Measurements from ENCODE around the gene ARHGAP24.
A peak's percentile ranks its signal among the peaks of the same experiment; 100 is the strongest.

The ARHGAP24 gene

GRCh38 chr4:85681221-85681657, 206.3 kb downstream of the ARHGAP24 start:
- DNase-seq (ENCODE audit: low read depth, low spot score): peak; percentile 98
- in situ Hi-C loops (cut with HindIII; ENCODE audit: low sequenced_read_pairs): no loop called here
- H3K4me3 ChIP-seq (ENCODE audit: low read depth, low read length): no peak overlapping the region
- no peak for TF ChIP-seq CTCF (IDR thresholded peaks at IDR 0.05; ENCODE audit: low read depth, low read length)

DNA sequence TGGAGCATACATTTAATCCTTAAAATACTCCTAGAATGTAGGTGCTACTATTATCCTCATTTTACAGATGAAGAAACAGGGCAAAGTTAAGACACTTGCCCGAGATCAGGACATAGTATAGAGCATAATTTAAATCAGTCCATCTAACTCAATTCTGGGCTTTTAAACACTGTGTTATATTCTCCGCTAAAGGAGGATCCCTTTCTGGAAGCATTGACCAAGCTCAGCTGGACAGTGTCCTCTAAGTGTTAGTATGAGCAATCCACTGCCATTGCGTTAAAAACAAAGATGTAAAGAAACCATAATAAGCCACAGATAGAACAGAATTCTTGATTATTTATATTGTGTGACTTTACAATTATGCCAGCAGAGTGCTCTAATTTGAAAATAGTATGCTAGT, 207.0 kb downstream of the ARHGAP24 start:
- in situ Hi-C loops (cut with HindIII; ENCODE audit: low sequenced_read_pairs): no loop called here
- no peak for DNase-seq (ENCODE audit: low read depth, low spot score)
- TF ChIP-seq CTCF (IDR thresholded peaks at IDR 0.05; ENCODE audit: low read depth, low read length): no peak

DNA sequence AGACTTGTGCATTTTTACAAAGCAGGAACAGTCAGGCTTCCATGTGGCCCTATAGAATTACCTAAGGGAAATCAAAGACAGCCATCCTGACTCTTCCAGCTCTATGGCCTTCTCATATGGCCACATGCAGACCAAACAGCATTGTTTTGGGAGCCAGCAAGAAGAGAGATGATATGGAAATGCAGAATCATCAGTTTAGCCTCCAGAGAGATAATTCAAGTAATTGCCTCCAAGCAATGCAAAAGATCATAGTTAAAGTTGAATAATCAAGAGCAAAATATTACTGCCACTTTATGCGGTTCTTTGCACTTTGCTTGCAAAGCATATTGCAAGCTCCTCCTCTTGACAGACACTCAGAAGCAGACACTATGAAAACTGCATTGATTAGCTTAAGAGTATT, 207.4 kb downstream of the ARHGAP24 start:
- no peak for DNase-seq (ENCODE audit: low read depth, low spot score)
- no peak overlapping the region for H3K4me3 ChIP-seq (ENCODE audit: low read depth, low read length)
- in situ Hi-C loops (cut with HindIII; ENCODE audit: low sequenced_read_pairs): no loop called here
- TF ChIP-seq CTCF (IDR thresholded peaks at IDR 0.05; ENCODE audit: low read depth, low read length): no peak

More for the DNA sequence above, 207.0 kb downstream of the ARHGAP24 start:
- H3K4me3 ChIP-seq (ENCODE audit: low read depth, low read length): no peak overlapping the region

DNA sequence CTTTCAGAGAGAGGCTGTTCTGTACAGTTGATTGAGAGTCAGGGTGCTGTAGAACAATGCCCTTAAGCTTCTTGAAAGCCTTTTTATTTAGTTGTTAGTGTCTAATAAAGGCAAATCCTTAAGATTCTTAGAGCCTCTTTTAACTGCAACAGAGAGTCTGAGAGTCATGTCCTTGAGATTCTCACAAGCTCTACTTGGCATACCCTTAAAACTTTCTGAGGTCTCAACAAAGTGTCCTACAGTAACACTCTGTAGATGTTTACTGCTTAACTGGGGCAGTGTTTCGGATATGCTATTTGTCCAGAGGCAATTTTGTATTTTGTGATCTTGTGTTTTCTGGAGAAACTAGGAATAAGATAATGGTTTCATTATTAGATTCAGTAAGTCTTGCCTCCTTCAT, 209.7 kb downstream of the ARHGAP24 start:
- H3K4me3 ChIP-seq (ENCODE audit: low read depth, low read length): no peak overlapping the region
- no peak for DNase-seq (ENCODE audit: low read depth, low spot score)
- no peak for TF ChIP-seq CTCF (IDR thresholded peaks at IDR 0.05; ENCODE audit: low read depth, low read length)
- in situ Hi-C loops (cut with HindIII; ENCODE audit: low sequenced_read_pairs): no loop called here

- DNase-seq (ENCODE audit: low read depth, low spot score): no peak
- no peak overlapping the region for H3K4me3 ChIP-seq (ENCODE audit: low read depth, low read length)
- no peak for TF ChIP-seq CTCF (IDR thresholded peaks at IDR 0.05; ENCODE audit: low read depth, low read length)
- in situ Hi-C loops (cut with HindIII; ENCODE audit: low sequenced_read_pairs): no loop called here
Measured at GRCh38 chr4:85686398-85686797, 211.4 kb downstream of the ARHGAP24 start.

DNA sequence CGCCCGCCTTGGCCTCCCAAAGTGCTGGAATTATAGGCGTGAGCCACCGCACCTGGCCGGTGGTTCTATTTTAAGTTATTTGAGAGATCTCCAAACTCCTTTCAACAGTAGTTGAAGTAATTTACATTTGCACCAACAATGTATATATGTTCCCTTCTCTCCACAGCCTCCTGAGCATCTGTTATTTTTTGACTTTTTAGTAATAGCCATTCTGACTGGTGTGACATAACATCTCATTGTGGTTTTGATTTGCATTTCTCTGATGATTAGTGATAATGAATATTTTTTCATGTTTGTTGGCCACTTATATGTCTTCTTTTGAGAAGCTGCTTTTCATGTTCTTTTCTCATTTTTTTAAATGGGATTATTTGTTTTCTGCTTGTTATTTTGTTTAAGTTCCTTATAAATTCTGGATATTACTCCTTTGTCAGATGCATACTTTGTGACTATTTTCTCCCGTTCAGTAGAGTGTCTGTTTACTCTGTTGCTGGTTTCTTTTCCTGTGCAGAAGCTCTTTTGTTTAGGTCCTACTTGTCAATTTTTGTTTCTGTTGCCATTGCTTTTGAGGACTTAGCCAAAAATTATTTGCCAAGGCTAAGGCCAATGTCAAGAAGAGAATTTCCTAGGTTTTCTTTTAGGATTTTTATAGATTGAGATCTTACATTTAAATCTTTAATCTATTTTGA, 213.2 kb downstream of the ARHGAP24 start:
- DNase-seq (ENCODE audit: low read depth, low spot score): no peak
- no peak overlapping the region for H3K4me3 ChIP-seq (ENCODE audit: low read depth, low read length)
- in situ Hi-C loops (cut with HindIII; ENCODE audit: low sequenced_read_pairs): no loop called here
- TF ChIP-seq CTCF (IDR thresholded peaks at IDR 0.05; ENCODE audit: low read depth, low read length): no peak

All from astrocyte of the spinal cord (primary cell).